Subcutaneous adipose tissue (tissue), 4 donors: ENCODE data around the gene B3GNT4. TPM values are rescaled to one million over a fixed set of nuclear protein-coding genes. Genes with fewer than 3 reads are reported as not detected.

Source experiments
- CTCF ChIP-seq: fragments of 450-650 bp; IDR thresholded peaks from one replicate; pipeline ENCODE4 v1.5.1; 2016; ENCODE audit warnings: low read depth, mild to moderate bottlenecking, control low read depth, antibody characterized with exemption, moderate library complexity
- total RNA-seq, 4 donors: library from RNA; depleted of rRNA; stranded (reverse); fragments of >200 nt; gene quantifications; one replicate each; pipeline ENCODE4 v1.1.0, GENCODE V29; 2016

The B3GNT4 gene
- total RNA-seq, 4 donors from 2014 or later: not detected

- TF ChIP-seq CTCF: no peak
Measured at GRCh38 chr12:122201381-122201780, 2.1 kb upstream of the B3GNT4 start.

- TF ChIP-seq CTCF: no peak
Measured at GRCh38 chr12:122202017-122202416, 1.5 kb upstream of the B3GNT4 start.

DNA sequence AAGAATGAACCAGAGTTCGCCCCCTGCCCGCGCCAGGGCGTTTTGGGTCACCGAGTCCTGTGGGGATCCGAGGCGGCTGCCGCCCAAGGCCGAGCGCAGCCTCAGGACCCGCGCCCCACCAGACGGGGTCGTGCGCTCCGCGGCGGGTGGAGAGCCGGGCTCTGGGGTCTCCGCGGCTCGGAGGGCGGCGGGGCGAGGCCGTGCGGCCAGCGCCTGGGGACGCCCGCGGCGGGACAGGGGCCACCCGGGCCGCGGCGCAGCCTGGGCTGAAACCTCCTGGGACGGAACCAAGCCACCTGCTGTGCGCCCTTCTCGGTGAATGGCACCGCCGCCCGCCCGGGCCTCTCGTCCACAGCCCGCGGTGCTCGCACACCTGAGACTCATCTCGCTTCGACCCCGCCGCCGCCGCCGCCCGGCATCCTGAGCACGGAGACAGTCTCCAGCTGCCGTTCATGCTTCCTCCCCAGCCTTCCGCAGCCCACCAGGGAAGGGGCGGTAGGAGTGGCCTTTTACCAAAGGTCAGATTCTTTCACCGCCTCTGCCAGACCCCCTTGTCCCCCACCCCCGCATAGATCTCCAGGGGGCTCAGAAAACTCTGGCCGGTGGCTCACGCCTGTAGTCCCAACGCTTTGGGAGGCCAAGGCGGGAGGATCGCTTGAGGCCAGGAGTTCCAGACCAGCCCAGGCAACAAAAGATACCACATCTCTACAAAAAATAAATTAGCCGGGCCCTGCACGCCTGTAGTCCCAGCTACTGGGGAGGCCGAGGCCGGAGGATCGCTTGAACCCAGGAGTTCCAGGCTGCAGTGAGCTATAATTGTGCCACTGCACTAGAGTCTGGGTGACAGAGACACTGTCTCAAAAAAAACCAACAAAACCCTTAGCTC, 901 bp downstream of the B3GNT4 start:
- no peak for TF ChIP-seq CTCF

GRCh38 chr12:122205053-122205925, 1.8 kb downstream of the B3GNT4 start:
- no peak for TF ChIP-seq CTCF

DNA sequence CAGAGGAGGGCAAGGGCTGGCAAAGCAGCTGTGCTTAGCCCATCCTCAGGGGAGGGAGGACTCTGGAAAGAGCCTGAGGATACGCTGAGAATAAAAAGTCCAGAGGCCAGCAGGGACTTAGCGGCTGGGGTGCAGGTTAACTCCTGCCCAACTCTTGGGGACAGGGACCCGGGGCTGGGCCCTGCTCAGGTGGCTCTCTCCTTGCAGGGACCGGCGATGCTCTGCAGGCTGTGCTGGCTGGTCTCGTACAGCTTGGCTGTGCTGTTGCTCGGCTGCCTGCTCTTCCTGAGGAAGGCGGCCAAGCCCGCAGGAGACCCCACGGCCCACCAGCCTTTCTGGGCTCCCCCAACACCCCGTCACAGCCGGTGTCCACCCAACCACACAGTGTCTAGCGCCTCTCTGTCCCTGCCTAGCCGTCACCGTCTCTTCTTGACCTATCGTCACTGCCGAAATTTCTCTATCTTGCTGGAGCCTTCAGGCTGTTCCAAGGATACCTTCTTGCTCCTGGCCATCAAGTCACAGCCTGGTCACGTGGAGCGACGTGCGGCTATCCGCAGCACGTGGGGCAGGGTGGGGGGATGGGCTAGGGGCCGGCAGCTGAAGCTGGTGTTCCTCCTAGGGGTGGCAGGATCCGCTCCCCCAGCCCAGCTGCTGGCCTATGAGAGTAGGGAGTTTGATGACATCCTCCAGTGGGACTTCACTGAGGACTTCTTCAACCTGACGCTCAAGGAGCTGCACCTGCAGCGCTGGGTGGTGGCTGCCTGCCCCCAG, 2.8 kb downstream of the B3GNT4 start:
- no peak for TF ChIP-seq CTCF

- no peak for TF ChIP-seq CTCF
Measured at GRCh38 chr12:122206976-122207375, 3.5 kb downstream of the B3GNT4 start.
